ENCODE results near the gene PPP1R13L. TPM values are rescaled to one million over a fixed set of nuclear protein-coding genes. Genes with fewer than 3 reads are reported as not detected.
"Not testable (repeated sequence)": the region's sequence is repeated elsewhere in the genome, so short reads cannot be mapped to it uniquely, and the experiment has no call there.

Gene PPP1R13L
- total RNA-seq, 2 donors from 2014 or later = 34.1 to 35.0 TPM

DNA sequence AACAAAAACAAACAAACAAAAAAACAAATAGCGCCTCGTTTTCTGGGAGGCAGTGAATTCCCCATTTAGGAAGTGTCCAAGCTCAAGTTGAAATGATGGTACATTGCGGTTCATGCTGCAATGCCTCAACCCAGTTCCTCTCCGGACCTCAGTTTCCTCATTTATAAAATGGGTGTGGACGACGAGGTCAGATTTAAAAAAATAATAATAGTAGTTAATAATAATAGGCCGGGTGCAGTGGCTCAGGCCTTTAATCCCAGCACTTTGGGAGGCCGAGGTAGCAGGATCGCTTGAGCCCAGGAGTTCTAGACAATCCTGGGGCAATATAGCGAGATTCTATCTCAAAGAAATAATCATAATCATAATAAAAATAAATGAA, 34.3 kb upstream of the PPP1R13L start:
- intact Hi-C loops (cut with DNase I, micrococcal nuclease) = loop anchor here (2.0 to 5.0 kb wide), 2 partner anchors 38 to 40 kb away; no protein-coding TSS in a partner anchor
- ATAC-seq (no peak), DNase-seq (no peak)

DNA sequence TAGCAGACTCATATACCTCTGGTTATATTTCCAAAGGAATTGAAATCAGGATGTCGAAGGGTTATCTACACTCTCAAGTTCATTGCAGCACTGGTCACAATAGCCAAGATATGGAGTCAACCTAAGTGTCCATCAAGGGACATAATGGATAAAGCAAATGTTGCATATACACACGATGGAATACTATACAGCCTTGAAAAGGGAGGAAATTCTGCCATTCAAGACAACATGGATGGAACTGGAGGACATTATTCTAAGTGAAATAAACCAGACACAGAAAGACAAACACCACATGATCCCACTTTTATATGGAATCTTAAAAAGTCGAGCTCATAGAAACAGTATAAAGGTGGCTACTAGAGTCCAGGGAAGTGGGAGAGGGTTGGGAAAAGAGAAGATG, 32.5 kb upstream of the PPP1R13L start:
- no peak for DNase-seq
- no peak for ATAC-seq
- intact Hi-C loops (cut with DNase I, micrococcal nuclease) = loop anchor here in 1 of 2 donors (5.0 kb wide), 1 partner anchor 40 kb away; no protein-coding TSS in a partner anchor

DNA sequence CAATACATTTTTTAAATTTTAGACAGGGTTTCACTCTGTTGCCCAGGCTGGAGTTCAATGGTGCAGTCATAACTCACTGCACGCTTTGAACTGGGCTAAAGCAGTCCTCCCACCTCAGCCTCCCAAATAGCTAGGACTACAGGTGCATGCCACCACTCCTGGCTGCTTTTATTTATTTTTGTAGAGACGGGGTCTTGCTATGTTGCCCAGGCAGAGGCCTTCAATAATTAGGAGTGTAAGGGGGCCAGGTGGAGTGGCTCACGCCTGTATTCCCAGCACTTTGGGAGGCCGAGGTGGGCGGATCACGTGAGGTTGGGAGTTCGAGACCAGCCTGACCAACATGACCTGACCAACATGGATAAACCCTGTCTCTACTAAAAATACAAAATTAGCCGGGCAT, 27.7 kb upstream of the PPP1R13L start:
- ATAC-seq; DNase-seq; intact Hi-C loops (cut with DNase I, micrococcal nuclease): not testable (repeated sequence)

DNA sequence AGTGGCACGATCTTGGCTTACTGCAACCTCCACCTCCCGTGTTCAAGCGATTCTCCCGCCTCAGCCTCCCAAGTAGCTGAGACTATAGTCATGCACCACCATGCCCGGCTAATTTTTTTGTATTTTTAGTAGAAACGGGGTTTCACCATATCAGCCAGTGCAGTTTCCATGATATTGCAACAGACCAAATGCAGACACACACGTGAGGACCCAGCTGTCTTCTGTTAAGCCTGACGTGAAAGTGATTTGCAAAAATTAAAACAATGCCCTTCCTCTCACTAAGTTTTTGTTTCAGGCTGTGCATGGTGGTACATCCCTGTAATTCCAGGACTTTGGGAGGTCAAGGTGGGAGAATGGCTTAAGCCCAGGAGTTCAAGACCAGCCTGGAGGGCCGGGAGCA, 26.1 kb upstream of the PPP1R13L start:
- DNase-seq; ATAC-seq; intact Hi-C loops (cut with DNase I, micrococcal nuclease): not testable (repeated sequence)

DNA sequence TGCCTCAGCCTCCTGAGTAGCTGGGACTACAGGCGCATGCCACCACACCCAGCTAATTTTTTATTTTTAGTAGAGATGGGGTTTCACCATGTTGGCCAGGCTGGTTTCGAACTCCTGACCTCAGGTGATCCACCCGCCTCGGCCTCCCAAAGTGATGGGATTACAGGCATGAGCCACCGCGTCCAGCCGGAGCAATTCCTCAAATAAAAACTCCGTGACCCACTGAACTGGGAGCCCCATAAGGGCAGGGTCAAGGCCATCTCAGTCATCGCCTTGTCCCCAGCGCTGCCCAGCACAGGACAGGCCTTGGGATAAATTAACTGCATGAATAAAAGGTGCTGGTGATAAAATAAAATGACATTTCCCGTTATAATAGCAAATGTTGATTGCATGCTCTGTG, 25.0 kb upstream of the PPP1R13L start:
- DNase-seq; ATAC-seq; intact Hi-C loops (cut with DNase I, micrococcal nuclease): not testable (repeated sequence)

DNA sequence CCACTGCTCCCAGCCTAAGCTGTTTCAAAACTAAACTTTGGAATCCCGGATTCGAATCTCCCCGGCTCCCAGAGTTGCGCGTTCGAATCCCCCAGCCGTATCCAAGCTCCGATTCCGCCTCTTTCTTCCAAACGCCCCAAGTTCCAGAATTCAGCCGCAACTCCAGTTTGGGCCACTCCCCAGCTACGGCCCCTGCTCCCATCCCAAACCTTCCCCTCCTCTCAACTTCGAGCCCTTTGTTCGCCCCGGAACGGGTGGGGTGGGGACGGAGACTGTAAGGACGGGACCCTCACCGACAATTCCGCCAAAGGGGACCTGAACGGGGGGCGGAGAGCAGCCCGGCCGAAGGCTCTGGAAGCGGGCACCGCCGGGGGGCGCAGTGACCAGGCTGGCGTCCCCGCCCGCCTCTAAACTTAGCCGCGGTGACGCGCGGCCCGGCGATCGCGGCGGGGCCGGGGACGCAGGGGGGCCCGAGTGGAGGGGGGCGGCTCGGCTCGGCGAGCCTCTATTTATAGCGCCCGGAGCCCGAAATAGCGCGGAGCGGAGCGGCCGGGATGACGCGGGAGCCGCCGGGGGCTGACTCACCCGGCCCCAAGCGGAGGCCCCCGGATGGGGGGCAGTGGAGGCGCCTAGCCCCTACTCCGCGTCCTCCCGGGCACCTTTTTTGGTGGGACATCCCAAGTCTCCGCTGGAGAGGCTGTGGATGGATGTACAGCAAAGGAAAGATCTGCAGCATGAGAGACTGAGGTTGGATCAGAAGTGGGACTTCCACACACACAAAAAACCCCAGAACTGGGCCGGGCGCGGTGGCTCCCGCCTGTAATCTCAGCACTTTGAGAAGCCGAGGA, 23.7 kb upstream of the PPP1R13L start:
- ATAC-seq (no peak), DNase-seq (peak in 1 of 2 donors; percentile 44)
- intact Hi-C loops (cut with DNase I, micrococcal nuclease) = no loop called here

DNA sequence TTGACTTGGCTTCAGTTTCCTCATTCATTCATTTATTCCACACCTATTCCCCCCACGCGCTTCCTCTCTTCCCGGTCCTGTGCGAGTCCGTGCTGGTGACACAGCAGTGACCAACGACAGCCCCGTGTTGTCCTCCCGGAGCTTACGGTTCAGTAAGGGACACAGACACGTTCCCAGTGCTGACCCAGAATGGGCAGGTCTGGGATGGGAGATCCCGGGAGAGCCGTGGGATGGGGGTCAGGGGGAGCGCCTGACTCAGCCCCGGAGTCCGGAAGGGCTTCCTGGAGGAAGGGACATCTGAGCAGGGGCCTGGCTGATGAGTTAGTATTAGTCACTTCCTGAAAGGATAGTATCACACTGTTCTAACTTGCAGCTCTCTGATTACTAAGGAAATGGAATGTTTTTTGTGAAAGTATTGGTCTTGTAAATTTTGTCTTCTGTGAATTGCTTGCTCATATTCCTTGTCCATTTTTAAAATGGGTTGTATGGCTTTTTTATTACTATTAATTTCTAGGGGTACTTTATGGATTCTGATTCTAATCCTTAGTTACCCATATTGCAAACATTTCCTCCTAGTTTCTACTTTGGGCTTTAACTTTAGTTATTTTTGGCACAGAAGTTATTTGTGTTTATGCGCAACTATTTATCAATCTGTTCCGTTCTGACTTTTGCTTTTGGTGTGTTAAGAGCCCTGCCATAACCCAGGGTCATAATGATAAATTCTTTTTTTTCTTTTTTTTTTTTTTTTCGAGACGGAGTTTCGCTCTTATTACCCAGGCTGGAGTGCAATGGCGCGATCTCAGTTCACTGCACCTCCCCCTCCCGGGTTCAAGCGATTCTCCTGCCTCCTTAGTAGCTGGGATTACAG, 19.6 kb upstream of the PPP1R13L start:
- ATAC-seq = peak; percentile 57
- DNase-seq = peak; percentile 58 to 79
- intact Hi-C loops (cut with DNase I, micrococcal nuclease) = no loop called here

DNA sequence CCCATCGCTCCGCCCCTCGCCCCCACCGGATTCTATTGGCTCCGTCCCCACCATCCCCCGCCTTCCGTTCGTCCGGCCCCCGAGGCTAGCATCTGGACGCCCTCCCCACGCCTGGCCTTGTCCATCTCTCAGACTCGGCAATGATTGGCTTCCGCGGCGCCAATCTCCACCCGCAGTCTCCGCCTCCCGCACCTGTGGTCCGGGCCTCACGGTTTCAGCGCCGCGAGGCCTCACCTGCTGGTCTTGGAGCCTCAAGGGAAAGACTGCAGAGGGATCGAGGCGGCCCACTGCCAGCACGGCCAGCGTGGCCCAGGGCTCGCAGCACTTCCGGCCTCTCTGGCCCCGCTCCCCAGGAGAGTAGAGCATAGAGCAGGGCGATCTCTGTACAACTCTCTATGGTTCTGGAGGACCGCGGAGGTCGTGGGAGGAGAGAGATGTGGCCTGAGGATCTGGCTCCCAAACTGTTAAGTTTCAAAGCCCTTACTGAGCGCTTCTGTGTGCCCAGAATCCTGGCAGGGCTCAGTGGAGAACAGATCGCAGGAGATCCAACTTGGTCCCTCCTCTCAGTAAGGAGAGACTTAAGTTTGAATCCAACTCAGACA, 18.8 kb upstream of the PPP1R13L start, which contains the start of gene ERCC1:
TSS of gene ERCC1 (minus strand) at position 329 of the 602 bp plus-strand sequence. CDS start 543 bp downstream, outside the sequence.
- DNase-seq (peak; percentile 99 to 100), ATAC-seq (peak; percentile 89)
- intact Hi-C loops (cut with DNase I, micrococcal nuclease) = no loop called here

DNA sequence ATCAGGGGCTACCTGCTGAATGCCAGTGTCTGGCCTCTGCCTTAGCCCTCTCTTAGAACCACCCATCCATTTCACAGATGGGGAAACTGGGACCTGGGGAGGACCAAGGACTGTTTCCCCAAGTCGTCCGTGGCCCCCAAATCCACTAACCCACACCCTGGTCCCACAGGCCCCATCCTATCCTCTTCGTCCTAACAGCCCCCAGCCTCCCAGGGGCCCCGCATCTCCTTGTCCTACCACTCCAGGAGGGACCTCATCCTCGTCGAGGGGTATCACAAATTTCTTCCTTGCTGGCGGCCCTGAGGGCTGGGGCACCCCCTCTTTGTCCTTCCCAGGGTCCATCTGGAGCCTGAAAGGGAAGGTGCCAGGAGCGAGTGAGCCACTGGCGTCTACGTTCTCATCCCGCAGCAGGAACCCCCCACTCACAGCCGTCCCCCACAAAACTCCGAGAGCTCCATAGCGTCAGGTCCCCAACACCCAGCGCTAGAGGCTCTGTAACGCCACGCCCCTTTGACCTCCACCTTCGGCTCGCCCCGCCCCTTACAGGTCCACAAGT, 18.2 kb upstream of the PPP1R13L start:
- intact Hi-C loops (cut with DNase I, micrococcal nuclease) = no loop called here
- DNase-seq = peak in 1 of 2 donors; percentile 29
- no peak for ATAC-seq

DNA sequence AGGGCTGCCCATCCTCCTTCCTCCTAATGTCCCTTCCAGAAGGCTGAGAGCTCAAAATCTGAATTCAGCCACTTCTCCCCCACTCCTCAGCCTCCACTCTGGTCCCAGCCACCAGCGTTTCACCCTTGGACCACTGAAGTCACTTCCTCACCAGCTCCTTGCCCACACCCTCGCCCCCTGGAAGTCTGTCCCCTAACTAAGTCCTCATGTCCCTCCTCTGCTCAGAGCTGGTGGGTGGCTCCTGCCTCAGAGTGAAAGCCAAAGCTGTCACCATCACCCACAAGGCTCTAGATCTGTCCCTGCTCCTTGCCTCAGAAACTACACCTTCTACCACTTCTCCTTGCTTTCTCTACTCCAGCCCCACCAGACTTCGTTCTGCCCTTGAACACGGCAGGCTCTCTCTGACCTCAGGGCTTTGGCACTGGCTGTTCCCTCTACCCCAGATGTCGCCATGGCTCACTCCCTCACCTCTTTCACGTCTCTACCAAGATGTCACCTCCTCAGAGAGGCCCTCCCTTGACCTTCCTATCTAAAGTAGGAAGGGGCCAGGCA, 17.2 kb upstream of the PPP1R13L start:
- intact Hi-C loops (cut with DNase I, micrococcal nuclease) = no loop called here
- no peak for ATAC-seq
- no peak for DNase-seq

DNA sequence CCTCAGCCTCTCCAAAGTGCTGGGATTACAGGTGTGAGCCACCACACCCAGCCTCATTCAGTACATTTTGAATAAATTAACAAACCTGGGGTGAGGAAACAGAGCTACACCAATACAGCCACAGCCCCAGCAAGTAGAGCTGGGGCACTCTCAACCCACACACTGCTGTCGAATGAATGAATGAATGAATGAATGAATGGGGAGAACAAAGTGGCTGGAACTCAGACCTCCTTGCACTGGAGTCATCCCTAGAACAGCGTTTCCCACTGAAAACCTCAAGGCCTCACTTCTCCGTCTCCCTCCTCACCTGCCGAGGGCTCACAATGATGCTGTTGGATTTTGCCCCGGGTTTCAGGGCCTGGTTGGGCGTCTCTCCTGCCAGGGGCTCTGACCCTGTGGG, 16.0 kb upstream of the PPP1R13L start:
- DNase-seq = no peak
- ATAC-seq = no peak
- intact Hi-C loops (cut with DNase I, micrococcal nuclease) = no loop called here

DNA sequence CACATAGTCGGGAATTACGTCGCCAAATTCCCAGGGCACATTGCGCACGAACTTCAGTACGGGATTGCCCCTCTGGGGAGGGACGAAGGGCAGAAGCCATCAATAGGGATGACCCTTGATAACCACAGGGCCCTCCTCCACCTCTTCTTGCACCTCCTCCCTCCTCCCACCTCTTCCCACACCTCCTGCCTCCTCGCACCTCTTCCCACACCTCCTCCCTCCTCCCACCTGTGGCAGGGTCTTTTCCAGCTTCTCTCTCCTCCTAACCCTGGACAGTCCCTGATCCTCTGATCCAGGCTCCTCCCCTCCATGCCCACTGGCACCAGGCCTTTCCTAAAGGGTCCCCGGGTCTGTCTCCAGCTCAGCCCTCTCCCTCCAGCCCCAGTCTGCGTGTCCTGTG, 15.5 kb upstream of the PPP1R13L start:
- no peak for DNase-seq
- ATAC-seq = no peak
- intact Hi-C loops (cut with DNase I, micrococcal nuclease) = no loop called here

DNA sequence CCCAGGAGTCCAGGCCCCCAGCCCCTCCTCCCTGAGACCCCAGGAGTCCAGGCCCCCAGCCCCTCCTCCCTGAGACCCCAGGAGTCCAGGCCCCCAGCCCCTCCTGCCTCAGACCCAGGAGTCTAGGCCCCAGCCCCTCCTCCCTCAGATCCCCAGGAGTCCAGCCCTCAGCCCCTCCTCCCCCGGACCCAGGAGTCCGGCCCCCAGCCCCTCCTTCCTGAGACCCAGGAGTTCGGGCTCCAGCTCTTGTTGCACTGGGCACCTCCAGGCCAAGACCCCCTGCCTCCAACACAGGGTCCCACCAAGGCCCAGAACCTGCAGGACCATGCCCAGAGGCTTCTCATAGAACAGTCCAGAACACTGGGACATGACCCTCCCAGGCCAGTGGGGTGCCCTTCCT, 15.0 kb upstream of the PPP1R13L start:
- no peak for DNase-seq
- intact Hi-C loops (cut with DNase I, micrococcal nuclease) = no loop called here
- ATAC-seq = no peak

DNA sequence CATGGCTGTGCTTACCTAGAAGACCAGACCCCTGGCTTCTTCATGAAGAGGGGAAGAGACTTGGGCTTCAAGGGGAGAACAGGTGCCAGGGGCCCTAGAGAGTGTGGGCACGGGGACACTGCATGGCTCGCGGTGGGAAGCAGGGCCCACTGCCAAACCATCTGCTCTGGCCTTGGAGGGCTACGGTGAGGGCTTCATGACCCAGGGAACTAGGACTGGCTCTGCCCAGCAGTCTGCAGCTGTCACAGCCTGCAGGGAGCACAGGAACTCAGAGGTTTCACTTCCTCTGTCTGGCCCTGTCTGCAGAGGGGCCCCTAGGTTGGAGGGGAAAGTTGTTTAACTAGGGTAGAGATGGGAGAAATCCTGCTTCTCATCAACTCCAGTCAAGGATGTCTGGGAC, 14.5 kb upstream of the PPP1R13L start:
- ATAC-seq (no peak), DNase-seq (peak in 1 of 2 donors; percentile 41)
- intact Hi-C loops (cut with DNase I, micrococcal nuclease) = no loop called here

DNA sequence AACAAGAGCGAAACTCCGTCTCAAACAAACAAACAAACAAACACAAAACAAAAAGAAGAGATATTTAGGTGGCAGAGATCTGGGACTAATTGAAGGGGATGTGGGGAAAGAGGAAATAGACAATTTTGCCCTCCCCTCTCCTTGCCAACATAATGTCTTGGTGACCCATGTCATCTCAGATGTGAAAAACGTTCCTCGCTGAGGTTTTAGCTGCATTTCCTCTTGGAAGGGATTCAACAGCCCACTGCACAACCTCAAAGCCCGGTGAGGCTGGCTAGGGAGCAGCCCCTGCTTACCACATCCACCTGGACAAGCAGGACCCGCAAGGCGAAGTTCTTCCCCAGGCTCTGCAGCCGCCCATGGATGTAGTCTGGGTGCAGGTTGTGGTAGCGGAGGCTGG, 13.9 kb upstream of the PPP1R13L start:
- no peak for DNase-seq
- no peak for ATAC-seq
- intact Hi-C loops (cut with DNase I, micrococcal nuclease) = no loop called here

DNA sequence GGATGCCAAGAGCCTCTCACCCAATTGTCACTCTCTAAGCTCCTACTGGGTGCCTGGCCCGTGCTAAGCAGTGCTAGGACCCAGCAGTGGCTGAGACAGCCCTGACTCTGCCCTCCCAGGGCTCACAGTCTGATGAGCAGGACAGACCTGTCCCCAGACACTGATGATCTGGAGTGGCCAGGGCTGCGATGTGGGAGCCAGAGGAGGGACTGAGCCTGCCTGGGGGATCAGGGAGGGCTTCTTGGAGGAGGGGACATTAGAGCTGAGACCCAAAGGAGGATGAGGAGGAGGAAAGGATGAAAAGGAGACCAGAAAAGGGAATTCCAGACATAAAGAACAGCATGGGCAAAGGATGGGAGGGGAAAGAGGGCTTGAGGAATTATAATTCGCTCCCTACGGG, 12.3 kb upstream of the PPP1R13L start:
- intact Hi-C loops (cut with DNase I, micrococcal nuclease) = no loop called here
- no peak for DNase-seq

DNA sequence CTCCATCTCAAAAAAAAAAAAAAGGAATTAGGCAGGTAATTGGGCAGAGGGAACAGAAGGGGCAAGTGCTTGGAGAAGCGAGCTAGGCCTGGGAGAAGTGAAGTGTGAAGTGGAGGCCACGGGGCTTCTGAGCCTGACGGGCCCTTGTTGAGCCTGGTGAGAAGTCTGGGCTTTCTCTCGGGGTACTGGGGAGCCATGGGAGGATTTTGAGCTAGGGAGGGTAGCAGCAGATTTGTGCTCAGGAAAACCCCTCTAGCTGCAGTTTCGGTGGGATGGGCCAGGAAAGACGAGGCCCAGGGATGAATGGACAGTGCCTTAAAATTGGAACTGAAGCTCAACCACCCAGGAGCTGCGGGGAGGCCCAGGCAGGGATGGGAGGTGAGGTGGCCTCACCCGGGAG, 9.6 kb upstream of the PPP1R13L start:
- ATAC-seq (no peak), DNase-seq (no peak)
- intact Hi-C loops (cut with DNase I, micrococcal nuclease) = no loop called here

More for the DNA sequence above, 12.3 kb upstream of the PPP1R13L start:
- no peak for ATAC-seq

DNA sequence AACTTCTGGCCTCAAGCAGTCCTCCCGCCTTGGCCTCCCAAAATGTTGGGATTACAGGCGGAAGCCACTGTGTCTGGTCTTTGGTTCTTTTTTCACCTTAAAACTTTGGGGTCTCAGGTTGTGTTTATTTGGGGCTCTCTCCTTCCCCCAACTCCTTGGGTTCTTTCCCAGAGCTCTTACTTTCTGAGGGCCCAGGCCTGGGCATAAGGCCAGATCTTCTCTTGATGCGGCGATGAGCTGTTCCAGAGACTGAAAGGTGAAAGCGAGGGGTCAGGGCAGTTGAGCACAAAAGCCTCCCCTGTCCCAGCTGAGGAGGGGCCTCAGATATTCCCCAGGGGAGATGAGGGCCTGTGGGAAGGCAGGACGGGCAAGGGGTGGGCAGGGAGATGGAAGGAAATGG, 8.6 kb upstream of the PPP1R13L start:
- ATAC-seq (no peak), DNase-seq (no peak)

DNA sequence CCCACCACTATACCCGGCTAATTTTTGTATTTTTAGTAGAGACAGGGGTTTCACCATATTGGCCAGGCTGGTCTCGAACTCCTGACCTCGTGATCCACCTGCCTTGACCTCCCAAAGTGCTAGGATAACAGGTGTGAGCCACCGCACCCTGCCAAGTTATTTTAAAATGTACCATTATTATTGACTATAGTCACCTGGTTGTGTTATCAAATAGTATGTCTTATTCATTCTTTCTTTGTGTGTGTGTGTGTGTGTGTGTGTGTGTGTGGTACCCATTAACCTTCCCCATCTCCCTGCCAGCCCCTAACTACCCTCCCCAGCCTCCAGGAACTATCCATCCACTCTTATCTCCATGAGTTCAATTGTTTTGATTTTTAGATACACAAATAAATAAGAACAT, 5.5 kb upstream of the PPP1R13L start:
- ATAC-seq; intact Hi-C loops (cut with DNase I, micrococcal nuclease); DNase-seq: not testable (repeated sequence)

More for the DNA sequence above, 8.6 kb upstream of the PPP1R13L start:
- intact Hi-C loops (cut with DNase I, micrococcal nuclease) = no loop called here

All from left colon (tissue), 2 donors.